ENCODE measurements around the gene TBK1.

GRCh38 chr12:64486657-64487056 lies 34.7 kb downstream of the TBK1 start:
- TF ChIP-seq POLR2A (IDR thresholded peaks at IDR 0.05) = no peak
- TF ChIP-seq CTCF (IDR thresholded peaks at IDR 0.05) = no peak

All from Peyer's patch (tissue), 4 donors.